Cerebellar nuclear complex (tissue), 1 donor: ENCODE data around the gene PANK4.

Experiments
- DNase-seq, 2 experiments: peaks; one replicate each; lab custom pipeline; 2025; lab: John Stamatoyannopoulos, UW

PANK4 gene

GRCh38 chr1:2528966-2529783 is 2.8 kb upstream of the PANK4 start:
- DNase-seq: no peak

GRCh38 chr1:2528611-2528965 is 2.2 kb upstream of the PANK4 start:
- no peak for DNase-seq

- peak; percentile 80 to 88 for DNase-seq
These were observed 1.6 kb upstream of the PANK4 start for GRCh38 chr1:2528016-2528415.

- no peak for DNase-seq
These were observed 1.1 kb upstream of the PANK4 start for GRCh38 chr1:2527556-2527860.

- DNase-seq: no peak
These were observed 594 bp upstream of the PANK4 start for GRCh38 chr1:2526824-2527555.

GRCh38 chr1:2525572-2525919 is 850 bp downstream of the PANK4 start:
- DNase-seq: no peak

GRCh38 chr1:2523891-2524609 is 2.3 kb downstream of the PANK4 start:
- DNase-seq: no peak

- no peak for DNase-seq
These were observed 3.1 kb downstream of the PANK4 start for GRCh38 chr1:2523191-2523890.

- no peak for DNase-seq
These were observed 4.2 kb downstream of the PANK4 start for GRCh38 chr1:2522230-2522629.

- no peak for DNase-seq
These were observed 5.6 kb downstream of the PANK4 start for GRCh38 chr1:2520806-2521205.

- no peak for DNase-seq
These were observed 6.2 kb downstream of the PANK4 start for GRCh38 chr1:2520206-2520605.

GRCh38 chr1:2519729-2520128 is 6.7 kb downstream of the PANK4 start:
- no peak for DNase-seq

- no peak for DNase-seq
These were observed 7.2 kb downstream of the PANK4 start for GRCh38 chr1:2519029-2519685.

- no peak for DNase-seq
These were observed 7.9 kb downstream of the PANK4 start for GRCh38 chr1:2518528-2518927.

GRCh38 chr1:2517966-2518365 is 8.4 kb downstream of the PANK4 start:
- no peak for DNase-seq

- no peak for DNase-seq
These were observed 9.4 kb downstream of the PANK4 start for GRCh38 chr1:2516946-2517345.

- no peak for DNase-seq
These were observed 10.3 kb downstream of the PANK4 start for GRCh38 chr1:2516124-2516523.

- DNase-seq: no peak
These were observed 10.7 kb downstream of the PANK4 start for GRCh38 chr1:2515763-2516080.

GRCh38 chr1:2514863-2515762 is 11.3 kb downstream of the PANK4 start:
- no peak for DNase-seq

GRCh38 chr1:2513939-2514652 is 12.3 kb downstream of the PANK4 start:
- DNase-seq: no peak
